Activated CD8-positive, alpha-beta T cell treated with anti-CD3 and anti-CD28 coated beads for 36 hours (primary cell): ENCODE measurements around the gene SMIM35. TPM values are rescaled to one million over a fixed set of nuclear protein-coding genes. Genes with fewer than 3 reads are reported as not detected.
A peak's percentile ranks its signal among the peaks of the same experiment; 100 is the strongest.

Experiments used
- ATAC-seq: fragments of 200-7000 bp; cut with Tn5 transposase; one replicate; pipeline ENCODE4 v1.10.0; 2021; ENCODE audit warnings: mild to moderate bottlenecking, moderate library complexity
- CTCF ChIA-PET: fragments of 350-600 bp; sonication (Branson Sonifier 250); formaldehyde crosslinking; loops from one replicate; lab custom pipeline; 2021; ENCODE audit warnings: antibody characterized with exemption; lab: Charles Lee
- POLR2A ChIA-PET: fragments of 350-600 bp; sonication (Branson Sonifier 250); formaldehyde crosslinking; loops from one replicate; lab custom pipeline; 2021; ENCODE audit warnings: antibody characterized with exemption; lab: Charles Lee
- DNase-seq: peaks from one replicate; pipeline ENCODE4 v3.0.0-alpha.2; 2020
- H3K27ac Mint-ChIP-seq: one replicate; pipeline ENCODE4 v1.8.0; 2021; ENCODE audit warnings: mild to moderate bottlenecking, mixed read lengths
- H3K27me3 Mint-ChIP-seq: one replicate; pipeline ENCODE4 v1.8.0; 2021; ENCODE audit warnings: mixed read lengths
- H3K36me3 Mint-ChIP-seq: one replicate; pipeline ENCODE4 v1.8.0; 2021; ENCODE audit warnings: low read depth, mixed read lengths
- H3K4me1 Mint-ChIP-seq: one replicate; pipeline ENCODE4 v1.8.0; 2021; ENCODE audit warnings: low read depth, mixed read lengths
- H3K4me3 Mint-ChIP-seq: one replicate; pipeline ENCODE4 v1.8.0; 2021; ENCODE audit warnings: mild to moderate bottlenecking, moderate library complexity, mixed read lengths
- H3K9me3 Mint-ChIP-seq: one replicate; pipeline ENCODE4 v1.8.0; 2021; ENCODE audit warnings: mixed read lengths
- intact Hi-C: fragments of 100-400 bp; cut with micrococcal nuclease; formaldehyde crosslinking; loops from one replicate; pipeline ENCODE4 v1.10.0; 2022
- total RNA-seq, 2 experiments: library from RNA; stranded (reverse); gene quantifications; one replicate each; pipeline ENCODE4 v1.2.3, GENCODE V29; 2021
- TF ChIP-seq, protein P1 (sequence below): fragments of 200-600 bp; IDR thresholded peaks from one replicate; pipeline ENCODE4 v1.8.0; 2022; ENCODE audit warnings: antibody characterized with exemption, mild to moderate bottlenecking

Gene SMIM35
- total RNA-seq, 2 experiments from 2014 or later: 0.27 to 0.32 TPM

- CTCF ChIA-PET: interaction anchor here (0.9 to 9.8 kb wide), 13 partner anchors 8 to 243 kb away, joined by 3 to 287 read pairs (median 12); partner anchors contain the start of genes FXYD2, IL10RA and TMPRSS13
- ATAC-seq (no peak), DNase-seq (no peak)
- Mint-ChIP-seq H3K27me3 (no peaks in the 10 kb centered on the region), H3K27ac (peak overlapping the region; percentile 82), H3K4me1 (peaks cover 73% of the 10 kb centered on the region), H3K9me3 (no peaks in the 10 kb centered on the region), H3K4me3 (no peak overlapping the region), H3K36me3 (no peaks in the 10 kb centered on the region)
- POLR2A ChIA-PET: interaction anchor here (1.2 to 4.4 kb wide), 6 partner anchors 31 to 98 kb away, joined by 4 to 93 read pairs (median 8); partner anchors contain the start of gene IL10RA
- TF ChIP-seq, protein P1, sequence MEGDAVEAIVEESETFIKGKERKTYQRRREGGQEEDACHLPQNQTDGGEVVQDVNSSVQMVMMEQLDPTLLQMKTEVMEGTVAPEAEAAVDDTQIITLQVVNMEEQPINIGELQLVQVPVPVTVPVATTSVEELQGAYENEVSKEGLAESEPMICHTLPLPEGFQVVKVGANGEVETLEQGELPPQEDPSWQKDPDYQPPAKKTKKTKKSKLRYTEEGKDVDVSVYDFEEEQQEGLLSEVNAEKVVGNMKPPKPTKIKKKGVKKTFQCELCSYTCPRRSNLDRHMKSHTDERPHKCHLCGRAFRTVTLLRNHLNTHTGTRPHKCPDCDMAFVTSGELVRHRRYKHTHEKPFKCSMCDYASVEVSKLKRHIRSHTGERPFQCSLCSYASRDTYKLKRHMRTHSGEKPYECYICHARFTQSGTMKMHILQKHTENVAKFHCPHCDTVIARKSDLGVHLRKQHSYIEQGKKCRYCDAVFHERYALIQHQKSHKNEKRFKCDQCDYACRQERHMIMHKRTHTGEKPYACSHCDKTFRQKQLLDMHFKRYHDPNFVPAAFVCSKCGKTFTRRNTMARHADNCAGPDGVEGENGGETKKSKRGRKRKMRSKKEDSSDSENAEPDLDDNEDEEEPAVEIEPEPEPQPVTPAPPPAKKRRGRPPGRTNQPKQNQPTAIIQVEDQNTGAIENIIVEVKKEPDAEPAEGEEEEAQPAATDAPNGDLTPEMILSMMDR: no peak
- intact Hi-C loops: loop anchor here (5.0 kb wide), 1 partner anchor 228 kb away; the partner anchor contains the start of gene FXYD2
Observed at GRCh38 chr11:118050208-118050891, 36.4 kb downstream of the SMIM35 start.

GRCh38 chr11:118049771-118050170 lies 37.0 kb downstream of the SMIM35 start:
- no peak overlapping the region for H3K4me3 Mint-ChIP-seq

GRCh38 chr11:118048472-118049370 lies 38.0 kb downstream of the SMIM35 start:
- intact Hi-C loops: no loop called here
- POLR2A ChIA-PET: interaction anchor here (0.6 to 5.8 kb wide), 9 partner anchors 9 to 96 kb away, joined by 3 to 155 read pairs (median 3); partner anchors contain the start of gene IL10RA
- CTCF ChIA-PET: interaction anchor here (0.8 to 3.6 kb wide), 6 partner anchors 39 to 231 kb away, joined by 3 to 24 read pairs (median 8); no protein-coding TSS in a partner anchor
- Mint-ChIP-seq H3K4me1 (peaks cover 89% of the 10 kb centered on the region), H3K9me3 (no peaks in the 10 kb centered on the region), H3K27me3 (no peaks in the 10 kb centered on the region), H3K4me3 (no peak overlapping the region), H3K36me3 (no peaks in the 10 kb centered on the region), H3K27ac (peak overlapping the region; percentile 83)
- DNase-seq (no peak), ATAC-seq (no peak)
- TF ChIP-seq, protein P1: no peak

More at GRCh38 chr11:118049771-118050170, 37.0 kb downstream of the SMIM35 start:
- intact Hi-C loops: loop anchor here (5.0 kb wide), 1 partner anchor 227 kb away; the partner anchor contains the start of gene FXYD2
- ATAC-seq: no peak
- Mint-ChIP-seq H3K9me3 (no peaks in the 10 kb centered on the region), H3K27me3 (no peaks in the 10 kb centered on the region), H3K4me1 (peaks cover 79% of the 10 kb centered on the region), H3K36me3 (no peaks in the 10 kb centered on the region), H3K27ac (peak overlapping the region; percentile 48)
- TF ChIP-seq, protein P1: no peak
- ChIA-PET POLR2A (interaction anchor here (1.2 to 5.8 kb wide), 4 partner anchors 35 to 63 kb away, joined by 3 to 155 read pairs (median 78); partner anchors contain the start of gene IL10RA), CTCF (interaction anchor here (2.1 to 3.6 kb wide), 4 partner anchors 48 to 227 kb away, joined by 6 to 24 read pairs (median 10); partner anchors contain the start of gene TMPRSS13)
- no peak for DNase-seq

DNA sequence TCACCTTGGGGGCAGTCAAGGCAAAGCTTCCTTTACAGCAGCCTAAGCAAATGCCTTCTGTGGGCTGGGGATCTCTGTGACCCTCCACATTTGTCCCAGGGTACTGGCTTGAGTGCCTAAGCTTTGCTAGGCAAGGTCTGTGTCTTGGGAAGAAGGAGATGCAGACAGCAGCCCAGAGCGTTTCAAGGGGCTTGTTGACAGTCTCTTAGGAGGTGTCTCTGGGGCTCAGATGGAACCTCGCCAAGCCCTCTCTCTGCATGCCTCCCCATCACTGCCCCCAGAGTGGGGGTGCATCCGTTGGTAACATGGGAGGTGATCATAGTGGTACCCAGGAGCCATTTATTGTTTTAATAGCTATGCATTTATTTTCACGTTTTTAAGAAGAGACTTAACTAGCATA lies 39.0 kb downstream of the SMIM35 start:
- ATAC-seq: no peak
- no peak for DNase-seq
- CTCF ChIA-PET: interaction anchor here (1.5 to 3.6 kb wide), 6 partner anchors 45 to 240 kb away, joined by 3 to 24 read pairs (median 8); no protein-coding TSS in a partner anchor
- no peaks in the 10 kb centered on the region for H3K36me3 Mint-ChIP-seq
- H3K9me3 Mint-ChIP-seq: no peaks in the 10 kb centered on the region
- POLR2A ChIA-PET: interaction anchor here (0.6 to 5.8 kb wide), 9 partner anchors 13 to 232 kb away, joined by 3 to 155 read pairs (median 4); partner anchors contain the start of gene IL10RA
- intact Hi-C loops: no loop called here
- TF ChIP-seq, protein P1: no peak
- H3K4me3 Mint-ChIP-seq: no peak overlapping the region
- H3K27ac Mint-ChIP-seq: peak overlapping the region; percentile 92
- H3K27me3 Mint-ChIP-seq: no peaks in the 10 kb centered on the region
- peaks cover 91% of the 10 kb centered on the region for H3K4me1 Mint-ChIP-seq
